Activated CD4-positive, alpha-beta T cell treated with anti-CD3 and anti-CD28 coated beads, Interleukin-2, amount 50 U/mL, for 16 hours (primary cell): ENCODE measurements around the gene ADAM15.

ENCODE experiments used
- DNase-seq: peaks from one replicate; pipeline ENCODE4 v3.0.0-alpha.2; 2020

Gene ADAM15

DNA sequence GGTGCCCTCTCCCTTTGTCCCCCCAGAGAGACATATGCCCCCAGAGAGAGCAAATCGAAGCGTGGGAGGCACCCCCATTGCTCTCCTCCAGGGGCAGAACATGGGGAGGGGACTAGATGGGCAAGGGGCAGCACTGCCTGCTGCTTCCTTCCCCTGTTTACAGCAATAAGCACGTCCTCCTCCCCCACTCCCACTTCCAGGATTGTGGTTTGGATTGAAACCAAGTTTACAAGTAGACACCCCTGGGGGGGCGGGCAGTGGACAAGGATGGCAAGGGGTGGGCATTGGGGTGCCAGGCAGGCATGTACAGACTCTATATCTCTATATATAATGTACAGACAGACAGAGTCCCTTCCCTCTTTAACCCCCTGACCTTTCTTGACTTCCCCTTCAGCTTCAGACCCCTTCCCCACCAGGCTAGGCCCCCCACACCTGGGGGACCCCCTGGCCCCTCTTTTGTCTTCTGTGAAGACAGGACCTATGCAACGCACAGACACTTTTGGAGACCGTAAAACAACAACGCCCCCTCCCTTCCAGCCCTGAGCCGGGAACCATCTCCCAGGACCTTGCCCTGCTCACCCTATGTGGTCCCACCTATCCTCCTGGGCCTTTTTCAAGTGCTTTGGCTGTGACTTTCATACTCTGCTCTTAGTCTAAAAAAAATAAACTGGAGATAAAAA, 35.9 kb downstream of the ADAM15 start:
- no peak for DNase-seq

DNA sequence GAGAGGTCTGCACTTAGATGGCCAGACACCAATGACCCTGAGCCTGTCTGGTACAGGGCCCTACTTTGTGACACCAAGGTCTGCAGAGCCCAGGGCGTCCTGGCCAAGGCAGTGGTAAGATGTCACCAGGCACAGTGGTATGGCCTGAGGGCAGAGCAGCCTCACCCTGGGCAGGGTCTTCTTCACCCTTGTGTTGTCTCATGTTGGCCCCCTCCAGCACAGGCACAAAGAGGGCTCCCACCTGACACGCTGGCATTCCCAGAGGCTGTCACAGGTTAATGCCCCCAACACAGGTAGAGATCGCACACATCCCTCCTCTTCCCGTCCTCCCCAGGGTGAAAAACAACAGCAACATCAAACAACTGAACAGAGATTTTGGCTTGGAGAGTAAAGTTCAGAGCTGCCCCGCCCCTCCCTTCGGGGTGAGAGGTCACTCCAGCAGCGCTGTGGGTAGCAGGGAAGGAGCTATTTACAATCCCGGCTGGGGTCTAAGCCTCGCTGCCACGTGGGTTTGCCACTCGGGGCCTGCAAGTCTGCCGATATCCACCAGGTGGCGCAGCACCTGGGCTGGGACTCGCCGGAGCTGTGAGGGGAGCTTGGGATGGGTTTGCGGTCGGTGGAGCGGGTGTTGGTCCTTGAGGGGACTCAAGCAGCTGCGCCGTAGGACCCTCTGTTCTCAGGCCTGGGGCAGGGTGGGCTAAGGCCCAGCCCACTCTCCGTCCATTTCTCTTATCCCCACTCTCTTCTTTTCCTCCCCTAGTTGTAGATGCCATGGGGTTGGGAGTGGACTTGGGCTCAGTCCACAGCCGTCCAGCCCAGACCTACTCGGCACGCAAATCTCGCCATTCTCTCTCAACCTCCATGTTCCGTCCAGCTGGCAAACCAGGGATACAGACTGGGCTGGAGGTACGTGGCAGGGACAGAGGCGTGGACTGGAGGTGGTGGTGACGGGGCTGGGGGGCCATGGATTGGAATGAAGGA, 40.2 kb downstream of the ADAM15 start:
- peak; percentile 82 for DNase-seq

- no peak for DNase-seq
Measured at GRCh38 chr1:155092131-155092530, 41.0 kb downstream of the ADAM15 start.

DNA sequence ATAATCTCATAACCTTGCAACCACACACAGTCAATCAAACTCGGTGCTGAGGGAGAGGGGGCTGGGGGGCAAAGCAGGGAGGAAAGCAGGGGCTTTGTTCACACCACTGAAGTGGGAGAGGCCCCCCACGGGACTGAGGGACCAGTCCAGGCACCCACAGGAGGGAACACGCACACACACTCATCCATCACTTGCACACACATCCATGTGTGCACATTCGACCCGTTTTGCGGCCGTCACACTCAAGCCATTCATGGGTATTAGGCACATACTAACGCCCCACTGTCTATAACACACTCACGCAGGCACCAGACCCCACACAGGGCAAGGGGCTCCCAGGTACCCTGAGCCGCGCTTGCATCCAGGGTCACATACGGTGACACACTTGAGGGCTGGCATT, 41.5 kb downstream of the ADAM15 start:
- no peak for DNase-seq

GRCh38 chr1:155093911-155094621, 43.0 kb downstream of the ADAM15 start:
- no peak for DNase-seq

DNA sequence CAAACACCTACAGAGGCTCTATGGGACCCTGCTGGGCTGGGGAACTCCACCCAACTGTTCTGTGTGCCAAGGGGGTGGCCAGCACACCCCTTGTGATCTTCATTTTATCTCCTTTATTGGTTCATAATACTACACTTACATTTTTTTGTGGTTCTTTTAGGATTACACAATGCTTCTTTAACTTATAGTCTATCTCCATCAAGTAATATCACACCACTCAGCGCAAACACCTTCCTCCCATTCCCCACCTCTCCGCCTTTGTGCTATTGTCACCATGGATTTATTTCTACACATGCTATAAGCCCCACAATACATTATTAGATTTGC, 43.5 kb downstream of the ADAM15 start:
- no peak for DNase-seq

DNA sequence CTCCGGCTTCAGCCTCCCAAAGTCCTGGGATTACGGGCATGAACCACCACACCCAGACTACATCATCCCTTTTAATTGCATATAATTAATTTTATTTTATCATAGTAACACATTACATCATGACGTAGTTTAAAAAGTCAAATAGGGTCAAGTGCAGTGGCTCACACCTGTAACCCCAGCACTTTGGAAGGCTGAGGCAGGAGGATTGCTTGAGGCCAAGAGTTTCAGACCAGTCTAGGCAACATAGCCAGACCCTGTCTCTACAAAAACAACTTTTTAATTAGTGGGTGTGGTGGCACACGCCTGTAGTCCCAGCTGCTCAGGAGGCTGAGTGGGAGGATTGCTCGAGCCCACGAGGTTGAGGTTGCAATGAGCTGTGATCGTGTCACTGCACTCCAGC, 48.2 kb downstream of the ADAM15 start:
- DNase-seq = no peak

DNA sequence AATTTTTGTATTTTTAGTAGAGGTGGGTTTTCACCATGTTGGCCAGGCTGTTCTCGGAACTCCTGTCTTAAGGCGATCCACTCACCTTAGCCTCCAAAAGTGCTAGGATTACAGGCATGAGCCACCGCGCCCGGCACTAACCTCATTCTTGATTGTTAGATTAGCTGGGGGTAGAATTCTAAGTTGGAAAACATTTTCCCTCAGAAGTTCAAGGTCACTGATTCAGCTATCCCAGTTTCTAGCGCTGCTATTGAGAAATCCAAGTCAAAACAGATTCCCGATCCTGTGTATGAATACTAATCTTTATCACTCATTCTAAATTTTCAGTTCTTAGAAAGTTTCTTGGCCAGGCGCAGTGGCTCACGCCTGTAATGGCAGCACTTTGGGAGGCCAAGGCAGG, 52.2 kb downstream of the ADAM15 start:
- DNase-seq = no peak

DNA sequence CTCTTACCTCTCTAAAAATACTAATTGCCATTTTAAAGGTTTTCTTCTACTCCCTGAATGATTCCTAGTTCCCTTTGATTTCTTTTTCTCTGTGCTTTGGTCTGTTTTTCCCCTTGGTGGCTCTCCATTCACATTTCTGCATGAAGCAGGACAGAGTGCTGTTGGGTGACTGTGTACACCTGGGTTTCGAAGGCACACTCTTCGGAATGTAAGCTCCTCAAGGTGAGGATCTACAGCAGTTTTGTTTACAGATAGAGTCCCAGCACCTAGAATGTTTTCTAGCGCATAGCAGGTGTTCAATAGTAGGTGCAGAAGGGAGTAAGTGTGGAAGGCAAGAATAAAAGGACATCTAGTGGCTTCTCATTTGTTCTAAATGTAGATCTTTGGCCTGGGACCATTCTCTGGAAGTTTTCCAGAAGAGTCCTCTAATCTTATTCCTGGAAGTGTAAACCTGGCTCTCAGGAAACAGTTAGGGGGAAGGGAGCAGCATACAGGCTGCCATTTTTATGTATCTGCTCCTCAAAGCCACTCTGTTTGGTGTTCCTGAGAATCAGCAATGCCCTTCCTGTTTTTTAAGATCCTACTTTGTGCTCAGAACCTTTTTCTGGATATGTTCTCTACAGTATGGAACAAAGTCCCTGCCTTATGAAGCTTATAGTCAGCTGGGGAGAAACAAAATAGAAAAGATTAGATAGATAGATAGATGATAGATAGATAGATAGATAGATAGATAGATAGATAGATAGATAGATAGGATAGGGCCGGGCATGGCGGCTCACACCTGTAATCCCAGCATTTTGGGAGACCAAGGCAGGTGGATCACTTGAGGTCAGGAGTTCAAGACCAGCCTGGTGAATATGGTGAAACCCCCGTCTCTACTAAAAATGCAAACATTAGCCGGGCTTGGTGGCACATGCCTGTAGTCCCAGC, 53.8 kb downstream of the ADAM15 start:
- no peak for DNase-seq

DNA sequence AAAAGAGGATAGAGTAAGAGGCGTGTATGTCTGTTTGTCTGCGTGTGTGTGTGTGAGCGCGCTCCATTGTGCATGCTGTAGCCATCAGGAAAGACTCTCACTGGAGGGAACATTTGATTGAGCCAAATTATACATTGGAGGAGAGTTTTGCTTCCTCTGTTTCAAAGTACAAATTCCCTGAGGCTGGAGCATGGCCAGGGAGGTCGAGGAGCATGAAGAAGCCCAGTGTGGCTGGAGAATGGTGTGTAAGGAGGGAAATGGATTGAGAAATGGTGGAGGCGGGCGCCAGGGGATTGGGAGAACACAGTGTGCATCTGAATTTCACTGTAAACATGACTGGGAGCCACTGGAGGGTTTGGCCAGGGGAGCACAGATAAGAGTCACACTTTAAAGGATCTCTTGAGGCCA, 54.5 kb downstream of the ADAM15 start:
- no peak for DNase-seq

GRCh38 chr1:155106862-155107261, 55.7 kb downstream of the ADAM15 start:
- no peak for DNase-seq

DNA sequence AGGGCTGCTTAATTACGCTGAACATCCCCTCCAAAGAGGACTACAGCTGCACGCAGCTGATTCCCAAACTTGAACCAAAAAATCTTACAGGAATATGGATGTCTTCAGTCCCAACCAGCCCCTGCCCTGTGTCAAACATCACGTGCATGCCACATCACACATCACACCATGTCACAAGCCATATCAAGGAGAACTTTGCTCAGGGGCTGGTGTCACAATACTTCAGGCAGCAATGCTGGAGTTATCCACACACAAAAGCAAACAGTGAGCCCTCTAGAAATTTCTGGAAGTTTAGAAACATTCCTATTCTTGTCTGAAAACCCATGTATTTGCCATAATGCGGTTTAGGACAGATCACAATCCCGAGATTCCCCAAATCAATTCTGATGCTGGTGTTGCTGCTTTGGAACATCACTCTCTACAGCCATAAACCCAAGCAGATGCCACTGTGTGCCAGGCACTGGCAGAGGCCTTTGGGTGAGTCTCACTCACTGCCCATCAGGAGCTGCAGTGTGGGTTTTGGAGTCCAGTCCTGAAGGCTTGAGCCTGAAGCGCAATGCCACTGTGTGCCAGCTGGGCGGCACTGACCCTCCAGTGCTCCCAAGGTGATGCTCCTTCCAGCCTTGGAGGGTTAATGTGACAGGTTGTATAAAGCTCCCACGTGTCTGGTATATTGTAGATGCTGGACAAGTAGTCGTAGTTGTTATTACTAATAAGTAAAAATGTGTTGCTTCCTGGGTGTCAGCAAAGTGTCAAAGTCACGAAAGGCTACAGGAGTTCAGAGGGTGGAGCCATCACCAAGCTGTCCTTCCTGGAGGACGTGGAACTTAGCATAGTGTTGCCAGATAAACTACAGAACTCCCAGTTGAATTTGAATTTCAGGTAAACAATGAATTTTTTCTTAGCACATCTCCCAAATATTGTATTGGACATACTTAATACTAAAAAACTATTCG, 56.5 kb downstream of the ADAM15 start:
- DNase-seq = no peak

GRCh38 chr1:155108296-155108695, 57.2 kb downstream of the ADAM15 start:
- no peak for DNase-seq

DNA sequence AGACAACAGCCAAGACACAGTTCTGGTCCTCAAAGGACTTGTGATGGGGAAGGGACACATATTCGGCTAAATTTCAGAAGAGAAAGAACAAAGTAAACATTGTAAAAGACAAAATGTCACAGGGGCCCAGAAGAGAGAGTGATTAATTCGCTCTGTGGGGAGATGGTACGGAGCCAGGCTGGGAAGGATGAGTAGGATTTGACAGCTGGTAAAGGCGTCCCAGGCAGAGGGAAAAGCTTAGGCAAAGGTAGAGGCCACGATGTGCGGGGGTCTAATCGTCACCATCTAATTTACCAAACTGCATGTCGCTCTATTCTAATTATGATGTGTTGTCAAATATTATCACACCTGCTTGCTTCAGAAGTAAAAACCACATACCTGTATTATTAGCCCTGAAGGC, 59.3 kb downstream of the ADAM15 start:
- no peak for DNase-seq

DNA sequence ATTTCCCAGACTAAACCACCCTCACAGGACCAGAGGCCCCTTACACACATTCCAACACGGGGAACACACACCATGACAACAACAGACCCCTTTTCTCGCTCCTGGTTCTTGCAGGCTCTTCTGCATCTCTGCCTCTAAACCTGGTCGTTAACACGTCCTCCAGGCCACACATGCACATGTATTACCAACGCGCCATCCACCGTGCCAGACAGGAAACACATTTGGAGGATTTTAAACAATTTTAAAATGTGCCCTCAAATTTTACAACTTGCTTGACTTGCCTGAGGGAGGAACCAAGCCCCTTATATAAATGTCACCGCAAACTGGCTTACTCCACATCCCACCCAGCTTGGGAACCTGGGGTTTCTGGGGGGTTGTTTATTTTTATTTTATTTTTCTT, 59.7 kb downstream of the ADAM15 start:
- no peak for DNase-seq
